ENCODE measurements around the gene CGNL1.

Gene CGNL1

DNA sequence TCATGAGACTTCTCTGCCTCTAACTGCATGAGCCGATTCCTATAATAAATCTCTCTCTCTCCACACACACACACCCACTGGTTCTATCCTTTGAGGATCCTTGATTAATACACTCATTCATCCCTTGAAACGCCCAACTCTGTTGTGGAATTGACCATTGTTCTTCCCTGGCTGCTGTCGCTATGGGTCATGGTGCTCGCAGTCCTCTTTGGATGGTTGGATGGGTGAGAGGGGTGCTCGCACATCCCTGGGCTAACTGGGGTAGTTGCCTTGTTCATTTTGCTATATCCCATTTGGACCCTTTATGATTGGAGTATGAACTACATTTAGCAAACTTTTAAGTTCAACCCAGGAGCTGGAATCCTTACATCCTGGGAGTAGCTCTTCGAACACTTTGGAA, 181.5 kb downstream of the CGNL1 start:
- no peak overlapping the region for H2AFZ ChIP-seq (ENCODE audit: low read length)
- no peak for TF ChIP-seq EZH2 (IDR thresholded peaks at IDR 0.05; ENCODE audit: borderline replicate concordance, low read length)
- TF ChIP-seq, protein P1, sequence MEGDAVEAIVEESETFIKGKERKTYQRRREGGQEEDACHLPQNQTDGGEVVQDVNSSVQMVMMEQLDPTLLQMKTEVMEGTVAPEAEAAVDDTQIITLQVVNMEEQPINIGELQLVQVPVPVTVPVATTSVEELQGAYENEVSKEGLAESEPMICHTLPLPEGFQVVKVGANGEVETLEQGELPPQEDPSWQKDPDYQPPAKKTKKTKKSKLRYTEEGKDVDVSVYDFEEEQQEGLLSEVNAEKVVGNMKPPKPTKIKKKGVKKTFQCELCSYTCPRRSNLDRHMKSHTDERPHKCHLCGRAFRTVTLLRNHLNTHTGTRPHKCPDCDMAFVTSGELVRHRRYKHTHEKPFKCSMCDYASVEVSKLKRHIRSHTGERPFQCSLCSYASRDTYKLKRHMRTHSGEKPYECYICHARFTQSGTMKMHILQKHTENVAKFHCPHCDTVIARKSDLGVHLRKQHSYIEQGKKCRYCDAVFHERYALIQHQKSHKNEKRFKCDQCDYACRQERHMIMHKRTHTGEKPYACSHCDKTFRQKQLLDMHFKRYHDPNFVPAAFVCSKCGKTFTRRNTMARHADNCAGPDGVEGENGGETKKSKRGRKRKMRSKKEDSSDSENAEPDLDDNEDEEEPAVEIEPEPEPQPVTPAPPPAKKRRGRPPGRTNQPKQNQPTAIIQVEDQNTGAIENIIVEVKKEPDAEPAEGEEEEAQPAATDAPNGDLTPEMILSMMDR (IDR thresholded peaks at IDR 0.05; ENCODE audit: low read length), result no peak
- H3K4me3 ChIP-seq (ENCODE audit: low read depth, low read length, poor library complexity, severe bottlenecking), result no peak overlapping the region
- no peak overlapping the region for H3K27ac ChIP-seq (ENCODE audit: low read depth, low read length, poor library complexity, severe bottlenecking)
- H3K36me3 ChIP-seq (ENCODE audit: insufficient read depth, low read length), result no peaks in the 10 kb centered on the region
- no peak overlapping the region for H3K9ac ChIP-seq (ENCODE audit: low read length)
- no peaks in the 10 kb centered on the region for H3K9me2 ChIP-seq (ENCODE audit: low read depth, low read length)
- no peaks in the 10 kb centered on the region for H3K79me2 ChIP-seq (ENCODE audit: insufficient read depth, low read length)
- H3K9me3 ChIP-seq (ENCODE audit: low read length), result no peaks in the 10 kb centered on the region
- H3K4me1 ChIP-seq (ENCODE audit: insufficient read depth, low read length, severe bottlenecking), result peaks cover 7% of the 10 kb centered on the region
- H4K20me1 ChIP-seq (ENCODE audit: insufficient read depth, low read length), result no peaks in the 10 kb centered on the region
- no peak overlapping the region for H3K4me2 ChIP-seq (ENCODE audit: low read length)
- no peaks in the 10 kb centered on the region for H3F3A ChIP-seq (ENCODE audit: insufficient read depth, low read length)
- 0 out of 2 replicates have a peak, but pooled peaks cover 9% of the 10 kb centered on the region for H3K27me3 ChIP-seq (ENCODE audit: insufficient read depth, low read length)

DNA sequence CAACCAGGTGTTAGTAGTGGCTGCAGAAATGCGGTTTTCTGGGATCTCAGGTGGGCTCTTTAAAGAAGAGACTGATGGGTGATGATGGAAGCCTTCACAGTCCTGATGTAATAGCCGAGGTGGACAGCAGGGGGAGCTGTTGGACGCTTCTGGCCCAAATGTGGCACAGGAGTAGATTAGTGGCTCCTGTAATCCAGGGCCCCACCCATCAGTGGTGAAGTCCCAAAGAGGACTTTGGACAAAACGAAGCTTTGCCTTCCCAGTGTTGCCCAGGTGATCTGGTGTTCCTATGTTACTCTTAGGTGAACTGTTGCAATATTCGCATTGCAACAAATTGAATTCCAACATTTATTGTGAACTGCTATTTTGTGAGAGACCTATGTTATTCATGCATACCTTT, 183.6 kb downstream of the CGNL1 start:
- Histone ChIP-seq H3F3A (ENCODE audit: insufficient read depth, low read length) (no peaks in the 10 kb centered on the region), H3K9ac (ENCODE audit: low read length) (no peak overlapping the region), H3K27ac (ENCODE audit: low read depth, low read length, poor library complexity, severe bottlenecking) (no peak overlapping the region), H2AFZ (ENCODE audit: low read length) (no peak overlapping the region), H3K4me2 (ENCODE audit: low read length) (no peak overlapping the region), H3K9me3 (ENCODE audit: low read length) (no peaks in the 10 kb centered on the region), H3K9me2 (ENCODE audit: low read depth, low read length) (no peaks in the 10 kb centered on the region), H3K79me2 (ENCODE audit: insufficient read depth, low read length) (no peaks in the 10 kb centered on the region), H4K20me1 (ENCODE audit: insufficient read depth, low read length) (no peaks in the 10 kb centered on the region), H3K4me1 (ENCODE audit: insufficient read depth, low read length, severe bottlenecking) (peaks cover 7% of the 10 kb centered on the region), H3K36me3 (ENCODE audit: insufficient read depth, low read length) (no peaks in the 10 kb centered on the region), H3K4me3 (ENCODE audit: low read depth, low read length, poor library complexity, severe bottlenecking) (no peak overlapping the region), H3K27me3 (ENCODE audit: insufficient read depth, low read length) (0 out of 2 replicates have a peak, but pooled peaks cover 2% of the 10 kb centered on the region)
- TF ChIP-seq, protein P1 (IDR thresholded peaks at IDR 0.05; ENCODE audit: low read length), result peak; percentile 84
- TF ChIP-seq EZH2 (IDR thresholded peaks at IDR 0.05; ENCODE audit: borderline replicate concordance, low read length), result no peak

DNA sequence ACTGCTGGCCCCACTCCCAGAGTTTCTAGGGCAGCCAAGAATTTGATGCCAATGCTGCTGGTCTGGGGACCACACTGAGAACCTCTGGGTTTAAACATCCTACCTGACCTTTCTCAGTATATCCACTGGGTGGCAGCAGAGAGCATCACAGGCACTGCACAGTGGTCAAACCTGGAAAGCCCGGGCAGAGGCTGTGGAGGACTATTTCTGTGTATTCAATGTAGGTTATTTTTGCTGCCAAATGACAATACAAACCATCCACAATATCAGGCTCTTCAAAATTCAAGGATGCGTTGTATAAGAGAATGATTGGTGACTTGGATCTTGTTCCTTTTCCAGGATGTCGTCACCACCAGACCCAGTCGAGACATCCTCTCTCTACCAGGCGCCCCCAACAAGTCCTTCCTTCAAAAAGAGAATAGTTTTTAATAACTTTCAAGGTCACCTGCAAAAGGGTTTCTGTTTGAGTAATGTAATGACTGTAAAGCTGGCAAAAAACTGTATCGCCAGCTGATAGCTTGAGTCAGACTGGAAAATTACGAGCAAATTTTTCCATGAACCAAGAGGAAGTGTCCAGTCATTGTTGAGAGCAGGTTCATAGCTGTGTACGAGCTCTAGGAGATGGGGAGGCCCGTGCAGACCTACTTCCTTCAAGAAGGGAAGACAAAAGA, 184.9 kb downstream of the CGNL1 start:
- H3F3A ChIP-seq (ENCODE audit: insufficient read depth, low read length), result no peaks in the 10 kb centered on the region
- no peak overlapping the region for H3K9ac ChIP-seq (ENCODE audit: low read length)
- no peak overlapping the region for H3K4me3 ChIP-seq (ENCODE audit: low read depth, low read length, poor library complexity, severe bottlenecking)
- H3K27ac ChIP-seq (ENCODE audit: low read depth, low read length, poor library complexity, severe bottlenecking), result no peak overlapping the region
- no peaks in the 10 kb centered on the region for H3K9me2 ChIP-seq (ENCODE audit: low read depth, low read length)
- no peaks in the 10 kb centered on the region for H3K9me3 ChIP-seq (ENCODE audit: low read length)
- H2AFZ ChIP-seq (ENCODE audit: low read length), result no peak overlapping the region
- H3K4me2 ChIP-seq (ENCODE audit: low read length), result peak overlapping the region; percentile 53
- TF ChIP-seq, protein P1 (IDR thresholded peaks at IDR 0.05; ENCODE audit: low read length), result peak; percentile 89
- TF ChIP-seq EZH2 (IDR thresholded peaks at IDR 0.05; ENCODE audit: borderline replicate concordance, low read length), result no peak
- no peaks in the 10 kb centered on the region for H4K20me1 ChIP-seq (ENCODE audit: insufficient read depth, low read length)
- no peaks in the 10 kb centered on the region for H3K79me2 ChIP-seq (ENCODE audit: insufficient read depth, low read length)
- peaks cover 7% of the 10 kb centered on the region for H3K4me1 ChIP-seq (ENCODE audit: insufficient read depth, low read length, severe bottlenecking)
- no peaks in the 10 kb centered on the region for H3K36me3 ChIP-seq (ENCODE audit: insufficient read depth, low read length)
- H3K27me3 ChIP-seq (ENCODE audit: insufficient read depth, low read length), result no peaks in the 10 kb centered on the region
